GM21825 (cell line): ENCODE results near the gene SERP2.
"Not testable (repeated sequence)": the region's sequence is repeated elsewhere in the genome, so short reads cannot be mapped to it uniquely, and the experiment has no call there.

Experiments used
- ATAC-seq: cut with Tn5 transposase; IDR thresholded peaks from one replicate; pipeline ENCODE4 v1.9.1; 2021; ENCODE audit warnings: mild to moderate bottlenecking, moderate library complexity; ENCODE audit not compliant: unreplicated experiment

The SERP2 gene

GRCh38 chr13:44373601-44374347 lies at the start of gene SERP2:
TSS of gene SERP2 (plus strand) at chr13:44373824. CDS start at chr13:44374026, 202 bp downstream.
- ATAC-seq = no peak

GRCh38 chr13:44326961-44327360 lies 46.7 kb upstream of the SERP2 start:
- no peak for ATAC-seq

GRCh38 chr13:44329041-44329440 lies 44.6 kb upstream of the SERP2 start:
- not testable (repeated sequence) for ATAC-seq

- no peak for ATAC-seq
These were observed 43.6 kb upstream of the SERP2 start for GRCh38 chr13:44329909-44330545.

- no peak for ATAC-seq
These were observed 42.2 kb upstream of the SERP2 start for GRCh38 chr13:44331446-44331845.

- no peak for ATAC-seq
These were observed 41.4 kb upstream of the SERP2 start for GRCh38 chr13:44331912-44332851.

GRCh38 chr13:44333950-44334655 lies 39.5 kb upstream of the SERP2 start:
- ATAC-seq = no peak

- ATAC-seq = no peak
These were observed 38.9 kb upstream of the SERP2 start for GRCh38 chr13:44334751-44335150.

GRCh38 chr13:44336934-44337333 lies 36.7 kb upstream of the SERP2 start:
- no peak for ATAC-seq

GRCh38 chr13:44337581-44337980 lies 36.0 kb upstream of the SERP2 start:
- no peak for ATAC-seq

GRCh38 chr13:44340508-44340907 lies 33.1 kb upstream of the SERP2 start:
- ATAC-seq = no peak

- ATAC-seq = no peak
These were observed 30.9 kb upstream of the SERP2 start for GRCh38 chr13:44342741-44343140.

- no peak for ATAC-seq
These were observed 27.1 kb upstream of the SERP2 start for GRCh38 chr13:44346534-44346933.

GRCh38 chr13:44347301-44347700 lies 26.3 kb upstream of the SERP2 start:
- ATAC-seq = no peak

GRCh38 chr13:44347949-44348348 lies 25.7 kb upstream of the SERP2 start:
- ATAC-seq = no peak

GRCh38 chr13:44350775-44351504 lies 22.7 kb upstream of the SERP2 start:
- no peak for ATAC-seq

- ATAC-seq = no peak
These were observed 22.1 kb upstream of the SERP2 start for GRCh38 chr13:44351505-44351854.

GRCh38 chr13:44352202-44352601 lies 21.4 kb upstream of the SERP2 start:
- no peak for ATAC-seq

- no peak for ATAC-seq
These were observed 21.0 kb upstream of the SERP2 start for GRCh38 chr13:44352671-44353070.

- ATAC-seq = no peak
These were observed 19.3 kb upstream of the SERP2 start for GRCh38 chr13:44354331-44354730.
